Fibroblast of skin of right quadriceps (primary cell): ENCODE data around the gene CCDC71L.
"Not testable (repeated sequence)": the region's sequence is repeated elsewhere in the genome, so short reads cannot be mapped to it uniquely, and the experiment has no call there.

Source experiments
- DNase-seq: peaks from one replicate; pipeline ENCODE4 v3.0.0-alpha.2; 2013

The CCDC71L gene

GRCh38 chr7:106660862-106661720 is at the start of gene CCDC71L:
CCDC71L (minus strand) TSS chr7:106661158; CDS start chr7:106660896, 262 bp downstream.
- DNase-seq = peak; percentile 96

GRCh38 chr7:106709604-106710003 is 48.6 kb upstream of the CCDC71L start:
- DNase-seq = not testable (repeated sequence)

GRCh38 chr7:106704000-106704840 is 43.3 kb upstream of the CCDC71L start:
- no peak for DNase-seq

- DNase-seq = peak; percentile 42
These were observed 32.9 kb upstream of the CCDC71L start for GRCh38 chr7:106693677-106694353.

- no peak for DNase-seq
These were observed 31.6 kb upstream of the CCDC71L start for GRCh38 chr7:106692450-106693051.

- not testable (repeated sequence) for DNase-seq
These were observed 27.2 kb upstream of the CCDC71L start for GRCh38 chr7:106688161-106688560.

- no peak for DNase-seq
These were observed 23.0 kb upstream of the CCDC71L start for GRCh38 chr7:106683941-106684340.

- peak; percentile 80 for DNase-seq
These were observed 21.0 kb upstream of the CCDC71L start for GRCh38 chr7:106681815-106682495.

- peak; percentile 79 for DNase-seq
These were observed 18.4 kb upstream of the CCDC71L start for GRCh38 chr7:106679153-106679931.

GRCh38 chr7:106678795-106679152 is 17.8 kb upstream of the CCDC71L start:
- DNase-seq = no peak

GRCh38 chr7:106676506-106676905 is 15.5 kb upstream of the CCDC71L start:
- not testable (repeated sequence) for DNase-seq

GRCh38 chr7:106673688-106674087 is 12.7 kb upstream of the CCDC71L start:
- not testable (repeated sequence) for DNase-seq

- DNase-seq = not testable (repeated sequence)
These were observed 11.0 kb upstream of the CCDC71L start for GRCh38 chr7:106671930-106672329.

- DNase-seq = no peak
These were observed 10.2 kb upstream of the CCDC71L start for GRCh38 chr7:106671160-106671559.

GRCh38 chr7:106668861-106669524 is 8.0 kb upstream of the CCDC71L start:
- no peak for DNase-seq

GRCh38 chr7:106666353-106666752 is 5.4 kb upstream of the CCDC71L start:
- DNase-seq = no peak

- DNase-seq = no peak
These were observed 3.4 kb upstream of the CCDC71L start for GRCh38 chr7:106664343-106664742.

- DNase-seq = peak; percentile 79
These were observed 746 bp downstream of the CCDC71L start for GRCh38 chr7:106659963-106660861.

- no peak for DNase-seq
These were observed 1.6 kb downstream of the CCDC71L start for GRCh38 chr7:106659166-106659962.
